Neural cell (in vitro differentiated cells): Measurements from ENCODE around the gene CDRT15L2.

Experiments
- CTCF ChIP-seq: fragments of 450-650 bp; IDR thresholded peaks from 2 replicates; pipeline ENCODE4 v1.5.1; 2014; ENCODE audit warnings: antibody characterized with exemption, mild to moderate bottlenecking, moderate library complexity; ENCODE audit not compliant: poor library complexity, severe bottlenecking
- EZH2 ChIP-seq: fragments of 200-600, 300-800 bp; shearing (Covaris generic), sonication (generic); IDR thresholded peaks from 2 replicates; pipeline ENCODE4 v1.6.1; 2014; ENCODE audit warnings: antibody characterized with exemption, low read length, borderline replicate concordance, mild to moderate bottlenecking; ENCODE audit not compliant: insufficient read depth, poor library complexity, severe bottlenecking

GRCh38 chr17:20562587-20562986 lies 16.9 kb upstream of the CDRT15L2 start:
- TF ChIP-seq EZH2, result no peak
- no peak for TF ChIP-seq CTCF
